ENCODE data around the gene SDC1. TPM values are rescaled to one million over a fixed set of nuclear protein-coding genes. Genes with fewer than 3 reads are reported as not detected.

Gene SDC1
- total RNA-seq, 2 experiments from 2014 or later = 0.12 TPM; not detected in 1

- no peaks in the 10 kb centered on the region for H3K9me3 Mint-ChIP-seq
- no peaks in the 10 kb centered on the region for H3K36me3 Mint-ChIP-seq
- H3K4me3 Mint-ChIP-seq = no peak overlapping the region
- POLR2A ChIA-PET = no interaction called here
- H3K27me3 Mint-ChIP-seq = no peaks in the 10 kb centered on the region
- H3K27ac Mint-ChIP-seq = no peak overlapping the region
- DNase-seq = no peak
- CTCF ChIA-PET = no interaction called here
- intact Hi-C loops (cut with micrococcal nuclease) = no loop called here
- no peaks in the 10 kb centered on the region for H3K4me1 Mint-ChIP-seq (ENCODE audit: low read depth)
Observed at GRCh38 chr2:20165677-20166509, 59.0 kb downstream of the SDC1 start.

DNA sequence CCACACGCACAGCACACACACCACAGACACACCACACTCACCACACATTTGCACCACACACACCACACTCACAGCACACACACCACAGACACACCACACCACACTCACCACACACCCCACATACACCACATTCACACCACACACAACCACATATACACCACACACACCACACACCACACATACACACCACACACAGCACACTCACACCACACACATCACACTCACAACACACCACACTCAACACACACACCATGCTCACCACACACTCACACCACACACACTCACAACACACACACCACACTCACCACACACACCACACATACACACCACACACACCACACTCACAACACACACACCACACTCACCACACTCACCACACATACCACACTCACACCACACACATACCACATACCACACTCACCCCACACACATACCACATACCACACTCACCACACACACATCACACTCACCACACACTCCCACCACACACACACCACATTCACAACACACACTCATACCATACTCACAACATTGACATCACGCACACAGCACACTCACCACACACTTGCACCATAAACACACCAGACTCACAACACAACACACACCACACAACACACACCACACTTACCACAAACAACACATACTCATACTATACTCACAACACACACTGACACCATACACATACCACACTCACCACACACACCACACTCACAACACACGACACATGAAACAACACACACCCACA, 60.0 kb downstream of the SDC1 start:
- H3K36me3 Mint-ChIP-seq = no peaks in the 10 kb centered on the region
- DNase-seq = no peak
- peaks cover 2% of the 10 kb centered on the region for H3K27me3 Mint-ChIP-seq
- no peak overlapping the region for H3K27ac Mint-ChIP-seq
- CTCF ChIA-PET = no interaction called here
- H3K4me1 Mint-ChIP-seq (ENCODE audit: low read depth) = no peaks in the 10 kb centered on the region
- H3K9me3 Mint-ChIP-seq = no peaks in the 10 kb centered on the region
- no peak overlapping the region for H3K4me3 Mint-ChIP-seq
- intact Hi-C loops (cut with micrococcal nuclease) = no loop called here
- POLR2A ChIA-PET = no interaction called here

- Mint-ChIP-seq H3K4me3 (no peak overlapping the region), H3K9me3 (peaks cover 4% of the 10 kb centered on the region), H3K27ac (no peak overlapping the region), H3K27me3 (peaks cover 7% of the 10 kb centered on the region), H3K36me3 (no peaks in the 10 kb centered on the region), H3K4me1 (ENCODE audit: low read depth) (no peaks in the 10 kb centered on the region)
- CTCF ChIA-PET = no interaction called here
- intact Hi-C loops (cut with micrococcal nuclease) = no loop called here
- POLR2A ChIA-PET = no interaction called here
- no peak for DNase-seq
Observed at GRCh38 chr2:20164061-20164733, 60.7 kb downstream of the SDC1 start.

GRCh38 chr2:20159411-20160070, 65.4 kb downstream of the SDC1 start:
- Mint-ChIP-seq H3K27ac (no peak overlapping the region), H3K36me3 (no peaks in the 10 kb centered on the region), H3K9me3 (peaks cover 4% of the 10 kb centered on the region), H3K4me1 (ENCODE audit: low read depth) (no peaks in the 10 kb centered on the region), H3K27me3 (peaks cover 13% of the 10 kb centered on the region), H3K4me3 (no peak overlapping the region)
- DNase-seq = no peak
- intact Hi-C loops (cut with micrococcal nuclease) = no loop called here
- CTCF ChIA-PET = no interaction called here
- POLR2A ChIA-PET = no interaction called here

GRCh38 chr2:20157193-20157891, 67.6 kb downstream of the SDC1 start:
- ChIA-PET CTCF (no interaction called here), POLR2A (no interaction called here)
- Mint-ChIP-seq H3K4me1 (ENCODE audit: low read depth) (no peaks in the 10 kb centered on the region), H3K27ac (no peak overlapping the region), H3K27me3 (peaks cover 14% of the 10 kb centered on the region), H3K4me3 (no peak overlapping the region), H3K9me3 (peaks cover 4% of the 10 kb centered on the region), H3K36me3 (no peaks in the 10 kb centered on the region)
- intact Hi-C loops (cut with micrococcal nuclease) = no loop called here
- DNase-seq = no peak

GRCh38 chr2:20156836-20157192, 68.1 kb downstream of the SDC1 start:
- intact Hi-C loops (cut with micrococcal nuclease) = no loop called here
- Mint-ChIP-seq H3K27me3 (peaks cover 14% of the 10 kb centered on the region), H3K9me3 (peaks cover 4% of the 10 kb centered on the region), H3K36me3 (no peaks in the 10 kb centered on the region), H3K27ac (no peak overlapping the region), H3K4me3 (no peak overlapping the region), H3K4me1 (ENCODE audit: low read depth) (no peaks in the 10 kb centered on the region)
- POLR2A ChIA-PET = no interaction called here
- CTCF ChIA-PET = no interaction called here
- no peak for DNase-seq

GRCh38 chr2:20156076-20156759, 68.7 kb downstream of the SDC1 start:
- intact Hi-C loops (cut with micrococcal nuclease) = no loop called here
- Mint-ChIP-seq H3K9me3 (peaks cover 4% of the 10 kb centered on the region), H3K4me3 (no peak overlapping the region), H3K4me1 (ENCODE audit: low read depth) (no peaks in the 10 kb centered on the region), H3K27ac (no peak overlapping the region), H3K27me3 (peaks cover 14% of the 10 kb centered on the region), H3K36me3 (no peaks in the 10 kb centered on the region)
- ChIA-PET CTCF (no interaction called here), POLR2A (no interaction called here)
- DNase-seq = no peak

DNA sequence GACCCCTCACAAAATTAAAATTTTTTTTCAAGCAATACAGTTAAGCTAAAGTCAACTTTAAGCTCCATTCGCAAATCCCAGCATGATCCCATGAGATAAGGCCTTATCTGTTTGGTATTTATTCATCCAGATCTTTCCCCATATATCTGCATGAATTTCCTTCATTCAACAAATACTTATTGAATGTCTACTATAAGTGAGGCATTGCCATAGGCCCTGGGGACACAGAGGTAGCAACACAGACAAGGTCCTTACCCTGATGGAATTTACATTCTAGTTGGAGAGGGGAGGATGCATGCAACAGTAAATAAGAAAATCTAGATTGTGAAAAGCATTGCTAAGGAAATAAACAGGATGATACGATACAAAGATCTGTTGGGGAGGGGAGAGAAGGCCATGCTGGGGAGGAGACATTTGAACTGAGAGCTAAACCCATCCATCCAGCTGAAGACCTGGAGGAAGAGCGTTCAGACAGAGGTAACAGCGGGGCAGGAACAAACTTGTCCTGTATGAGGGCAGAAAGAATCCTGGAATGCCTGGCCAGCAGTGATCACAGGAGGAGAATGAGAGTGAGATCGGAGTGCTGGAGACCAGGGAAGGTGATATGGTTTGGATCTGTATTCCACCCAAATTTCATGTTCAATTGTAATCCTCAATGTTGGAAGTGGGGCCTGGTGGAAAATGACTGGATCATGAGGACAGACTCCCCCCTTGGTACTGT, 71.6 kb downstream of the SDC1 start:
- CTCF ChIA-PET = no interaction called here
- Mint-ChIP-seq H3K4me1 (ENCODE audit: low read depth) (no peaks in the 10 kb centered on the region), H3K27me3 (peaks cover 14% of the 10 kb centered on the region), H3K36me3 (no peaks in the 10 kb centered on the region), H3K27ac (no peak overlapping the region), H3K4me3 (no peak overlapping the region), H3K9me3 (no peaks in the 10 kb centered on the region)
- POLR2A ChIA-PET = no interaction called here
- no peak for DNase-seq
- intact Hi-C loops (cut with micrococcal nuclease) = no loop called here

- Mint-ChIP-seq H3K36me3 (no peaks in the 10 kb centered on the region), H3K4me1 (ENCODE audit: low read depth) (no peaks in the 10 kb centered on the region), H3K27ac (no peak overlapping the region), H3K9me3 (no peaks in the 10 kb centered on the region), H3K27me3 (peaks cover 19% of the 10 kb centered on the region), H3K4me3 (no peak overlapping the region)
- DNase-seq = no peak
- intact Hi-C loops (cut with micrococcal nuclease) = no loop called here
- POLR2A ChIA-PET = no interaction called here
- CTCF ChIA-PET = no interaction called here
Observed at GRCh38 chr2:20150806-20151571, 73.9 kb downstream of the SDC1 start.

Measured in activated CD4-positive, alpha-beta memory T cell treated with anti-CD3 and anti-CD28 coated beads for 36 hours (primary cell).